Embryonic facial prominence (tissue), 1 donor: ENCODE data around the gene MS4A7.

Source experiments
- DNase-seq: peaks from one replicate; pipeline ENCODE4 v3.0.0-alpha.2; 2016; ENCODE audit errors: extremely low spot score

Gene MS4A7

DNA sequence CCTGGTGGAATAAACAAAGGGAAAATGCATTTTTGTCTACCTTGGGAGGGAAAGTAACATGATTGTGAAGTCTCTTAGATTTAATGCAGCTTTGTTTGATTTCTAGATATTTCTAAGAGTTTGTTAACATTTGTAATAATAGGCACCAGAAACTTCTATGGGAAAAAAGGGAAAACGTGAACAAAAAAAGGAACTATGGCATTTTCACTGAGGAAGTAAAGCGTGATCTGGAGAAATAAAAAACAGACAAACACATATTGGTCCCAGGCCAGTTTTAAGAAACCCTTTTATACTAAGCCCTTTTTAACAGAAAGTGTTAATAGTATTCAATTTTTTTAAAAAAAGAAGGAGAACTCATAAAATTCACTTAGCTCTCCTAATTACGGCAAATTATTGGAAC is 6.9 kb upstream of the MS4A7 start:
- no peak for DNase-seq

DNA sequence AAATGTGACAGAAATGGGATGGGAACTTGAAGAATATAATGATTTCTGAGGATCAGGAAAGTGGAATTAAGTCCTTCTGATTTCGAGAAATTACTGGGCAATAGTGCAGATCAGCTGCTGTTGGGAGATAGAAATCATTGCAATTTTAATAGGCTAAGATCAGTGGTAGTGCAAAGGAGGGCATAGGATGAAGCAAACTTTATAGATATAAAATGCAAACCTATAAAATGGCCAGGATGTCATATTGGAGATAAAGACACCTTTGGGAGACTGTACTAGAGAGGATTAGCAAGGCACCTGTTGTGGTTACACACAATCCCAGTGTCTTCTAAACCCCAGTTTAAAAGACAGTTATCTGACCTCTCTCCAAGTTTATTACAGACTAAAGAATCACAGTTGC is 6.5 kb upstream of the MS4A7 start:
- DNase-seq: no peak

DNA sequence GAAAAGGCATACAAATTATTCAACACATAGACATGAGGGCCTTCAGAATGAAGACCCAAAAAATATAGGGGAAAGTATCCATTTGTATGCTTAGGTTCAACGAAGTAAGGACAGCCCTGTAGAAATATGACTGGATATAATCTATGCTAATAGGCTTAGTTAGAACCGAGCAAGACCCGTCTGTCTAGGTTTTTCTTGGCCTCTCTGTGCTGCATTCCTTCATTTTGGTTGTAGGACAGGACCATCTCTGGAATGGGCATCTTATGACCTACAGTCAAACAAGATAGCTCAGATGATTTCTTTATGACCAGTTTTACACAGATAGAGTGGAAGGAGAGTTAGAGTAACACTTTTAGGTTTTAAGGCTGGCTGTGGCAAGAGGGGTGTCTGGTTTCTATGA is 5.6 kb upstream of the MS4A7 start:
- DNase-seq: no peak

- DNase-seq: no peak
Measured at GRCh38 chr11:60375316-60375715, 3.0 kb upstream of the MS4A7 start.

DNA sequence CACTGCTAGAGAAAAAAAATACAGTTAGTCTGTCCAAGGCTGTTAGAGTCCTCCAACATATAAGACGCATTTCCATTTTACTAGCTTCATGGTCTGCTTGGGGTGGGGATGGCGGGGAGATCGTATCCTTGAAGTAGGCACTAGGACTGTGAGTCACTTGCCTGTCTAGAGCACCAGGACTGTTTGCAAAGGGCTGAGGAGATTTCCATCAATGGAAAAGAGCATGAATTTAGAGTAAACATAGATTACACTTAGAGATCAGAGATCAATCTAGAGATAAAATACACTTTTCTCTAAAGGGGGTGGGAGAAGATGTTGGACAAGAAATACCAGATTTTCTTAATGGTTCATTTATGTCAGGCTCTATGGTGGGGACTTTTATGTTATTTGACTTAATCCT is 1.7 kb upstream of the MS4A7 start:
- DNase-seq: no peak

DNA sequence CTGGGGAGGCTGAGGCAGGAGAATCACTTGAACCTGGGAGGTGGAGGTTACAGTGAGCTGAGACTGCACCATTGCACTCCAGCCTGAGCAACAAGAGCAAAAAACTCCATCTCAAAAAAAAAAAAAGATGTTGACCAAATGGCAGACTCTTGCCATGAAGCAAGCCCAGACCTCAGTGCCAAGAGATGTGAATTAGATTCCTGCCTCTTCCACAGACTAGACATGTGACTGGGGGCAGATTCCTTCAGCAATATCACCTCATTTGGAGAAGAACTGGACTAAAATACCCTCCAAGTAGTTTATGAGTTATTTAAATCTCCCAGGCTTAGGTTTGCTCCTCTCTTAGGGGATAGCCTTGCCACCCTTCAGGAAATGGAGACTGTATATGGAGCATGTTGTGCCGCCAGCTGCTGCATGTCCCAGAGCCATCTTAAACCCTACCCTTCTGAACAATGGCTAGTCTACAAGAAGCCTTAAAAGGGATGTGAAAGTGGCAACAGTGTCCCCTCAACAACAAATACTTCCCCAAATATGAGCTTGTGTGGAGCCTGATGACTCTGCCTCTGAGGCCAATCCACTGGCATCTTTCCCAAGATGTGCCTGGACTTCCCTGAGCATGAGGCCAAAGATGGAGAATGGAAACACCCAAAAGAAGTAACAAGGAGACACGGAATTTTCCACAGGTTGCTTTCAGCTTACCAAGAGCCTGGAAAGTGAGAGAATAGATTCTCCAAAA is 763 bp upstream of the MS4A7 start:
- no peak for DNase-seq

- no peak for DNase-seq
Measured at GRCh38 chr11:60389279-60389910, 11.1 kb downstream of the MS4A7 start.

- no peak for DNase-seq
Measured at GRCh38 chr11:60390419-60390818, 12.1 kb downstream of the MS4A7 start.

DNA sequence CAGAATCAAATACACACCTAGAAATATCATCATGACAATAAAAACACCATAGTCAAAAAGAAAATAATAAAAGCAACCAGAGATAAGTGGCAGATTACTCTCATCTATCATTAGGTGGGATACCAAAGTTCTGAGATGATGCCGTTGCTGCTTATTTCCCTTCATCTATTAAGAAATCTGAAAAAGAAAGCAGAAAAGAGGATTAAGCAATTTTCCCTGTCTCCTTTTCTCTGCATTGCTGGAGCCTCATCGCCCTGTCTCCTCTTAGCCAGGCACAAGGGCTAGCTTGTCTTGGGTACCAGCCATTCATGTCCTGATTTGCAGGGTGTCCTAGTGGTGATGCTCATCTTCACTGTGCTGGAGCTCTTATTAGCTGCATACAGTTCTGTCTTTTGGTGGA is 14.0 kb downstream of the MS4A7 start:
- DNase-seq: no peak

DNA sequence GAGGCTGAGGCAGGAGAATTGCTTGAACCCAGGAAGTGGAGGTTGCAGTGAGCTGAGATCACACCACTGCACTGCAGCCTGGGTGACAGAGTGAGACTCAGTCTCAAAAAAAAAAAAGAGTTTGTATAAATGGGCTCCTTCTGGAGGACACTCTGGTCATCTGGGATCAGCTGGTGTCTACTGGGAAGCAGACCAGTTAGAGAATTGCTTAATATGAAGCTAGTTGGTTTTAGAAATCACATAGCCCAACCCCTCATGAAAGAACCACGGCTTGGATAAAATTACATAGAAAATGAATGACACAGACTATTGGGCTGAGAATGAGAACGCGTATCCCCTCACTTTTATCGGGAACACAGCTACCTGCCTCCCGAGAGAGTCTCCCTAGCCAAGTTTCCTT is 14.7 kb downstream of the MS4A7 start:
- no peak for DNase-seq

DNA sequence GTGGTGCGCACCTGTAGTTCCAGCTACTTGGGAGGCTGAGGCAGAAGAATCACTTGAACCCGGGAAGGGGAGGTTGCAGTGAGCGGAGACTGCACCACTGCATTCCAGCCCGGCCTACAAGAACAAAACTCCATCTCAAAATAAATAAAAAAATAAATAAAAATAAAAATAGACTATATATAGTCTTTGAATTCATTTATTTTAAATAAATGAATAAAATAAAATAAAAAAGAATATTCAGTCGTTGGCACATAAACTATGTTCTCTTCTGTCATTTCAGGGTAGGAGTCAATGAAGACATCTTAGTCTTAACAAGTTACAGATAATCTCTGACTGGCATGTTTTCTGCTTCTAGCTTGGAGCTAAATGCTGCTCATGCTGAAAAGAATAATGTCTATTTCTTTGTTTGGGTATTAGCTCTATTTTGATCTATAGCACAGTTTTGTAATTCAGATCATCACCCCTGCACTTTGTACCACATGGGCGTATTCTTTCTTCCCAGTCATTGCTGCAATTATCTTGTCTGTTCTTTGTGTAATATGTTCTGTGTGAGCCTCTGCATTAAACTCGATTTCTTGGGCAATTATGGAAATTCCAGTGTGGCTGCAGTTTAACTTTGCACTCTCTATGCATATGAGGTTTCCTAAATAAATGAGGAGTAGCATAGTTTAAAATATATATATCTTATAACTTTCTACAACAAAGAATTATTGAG is 16.5 kb downstream of the MS4A7 start:
- DNase-seq: no peak

GRCh38 chr11:60396382-60396781 is 18.1 kb downstream of the MS4A7 start, which contains the start of gene MS4A14:
TSS of gene MS4A14 (plus strand) at chr11:60396459. CDS start at chr11:60396579, 120 bp downstream.
- no peak for DNase-seq

DNA sequence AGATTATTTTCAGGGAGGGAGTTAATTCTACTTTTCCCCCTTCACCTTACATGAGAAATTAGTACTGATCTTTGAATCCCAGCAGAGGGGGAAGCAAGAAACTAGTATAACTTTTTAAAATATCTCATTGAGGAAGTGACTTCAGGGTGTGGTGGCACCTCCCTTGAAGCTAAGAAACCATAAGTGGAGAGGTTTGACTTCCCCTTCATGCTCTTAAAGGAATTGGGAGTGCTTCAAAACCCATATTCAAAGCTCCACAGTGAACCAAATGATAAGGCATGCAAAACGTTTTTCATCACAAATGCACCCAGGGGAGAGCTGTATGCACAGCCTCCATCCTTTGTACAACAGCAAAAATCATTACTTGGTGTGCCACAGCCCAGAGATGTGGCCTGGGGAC is 18.5 kb downstream of the MS4A7 start:
- DNase-seq: no peak

DNA sequence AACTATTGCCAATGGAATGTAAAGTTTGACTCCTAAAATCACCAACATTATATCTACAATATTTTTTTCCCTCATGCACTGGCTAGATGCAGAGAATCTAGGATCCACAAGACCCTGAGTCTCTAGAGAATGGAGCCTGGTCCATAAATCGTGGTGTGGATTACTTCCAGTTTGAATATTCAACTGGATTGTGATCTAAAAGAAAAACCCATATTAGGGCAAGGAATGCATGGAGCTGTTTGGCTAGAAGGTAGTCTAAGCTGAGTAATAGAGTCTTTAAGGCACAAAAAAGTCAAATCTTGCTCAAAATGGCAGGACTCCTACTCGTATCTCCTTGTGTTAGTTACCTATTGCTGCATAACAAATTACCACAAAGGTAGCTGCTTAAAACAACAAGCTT is 41.7 kb downstream of the MS4A7 start:
- no peak for DNase-seq

DNA sequence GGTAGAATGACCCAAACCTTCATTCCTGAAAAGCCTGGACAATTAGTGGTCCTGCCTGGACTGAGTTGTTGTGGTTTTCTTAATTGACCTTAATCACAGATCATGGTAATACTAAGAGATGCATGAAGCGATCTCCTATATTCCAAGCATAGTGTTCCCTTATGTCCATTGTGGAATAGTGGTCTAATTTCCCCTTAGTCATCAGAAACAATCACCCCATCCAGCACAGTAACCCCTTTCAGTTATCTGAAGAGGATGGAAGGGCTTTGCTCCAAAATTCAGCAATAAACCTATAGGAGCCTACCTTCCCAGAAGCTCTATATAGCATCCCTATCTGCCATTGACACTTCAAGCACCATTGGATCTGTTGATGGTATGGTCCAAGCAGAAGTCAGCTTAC is 44.3 kb downstream of the MS4A7 start:
- no peak for DNase-seq

- no peak for DNase-seq
Measured at GRCh38 chr11:60428517-60428916, 50.2 kb downstream of the MS4A7 start.

- no peak for DNase-seq
Measured at GRCh38 chr11:60429272-60429671, 50.9 kb downstream of the MS4A7 start, which contains the start of gene MS4A5. TSS of gene MS4A5 (plus strand) at chr11:60429572. CDS start at chr11:60429675, 103 bp downstream.

GRCh38 chr11:60431251-60431650 is 52.9 kb downstream of the MS4A7 start:
- no peak for DNase-seq

DNA sequence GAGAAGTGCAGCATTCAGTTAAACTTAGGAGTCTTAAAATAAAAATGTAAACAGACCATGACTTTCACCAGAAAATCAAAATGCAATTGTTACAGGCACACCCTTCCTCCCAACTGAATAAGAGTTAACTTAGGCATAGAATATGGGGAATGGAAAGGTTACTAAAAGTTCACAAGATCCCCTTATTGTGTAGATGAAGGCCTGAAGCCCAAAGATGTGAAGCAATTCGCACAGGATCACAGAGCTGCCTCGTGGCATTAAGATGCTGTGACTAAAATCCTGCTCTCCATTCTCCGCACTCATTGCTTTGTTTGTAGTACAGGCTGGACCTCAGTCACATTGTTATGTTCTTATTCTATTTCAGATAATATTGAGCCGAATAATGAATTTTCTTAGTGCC is 55.1 kb downstream of the MS4A7 start:
- no peak for DNase-seq
